ENCODE results near the gene KDM5D.

DNA sequence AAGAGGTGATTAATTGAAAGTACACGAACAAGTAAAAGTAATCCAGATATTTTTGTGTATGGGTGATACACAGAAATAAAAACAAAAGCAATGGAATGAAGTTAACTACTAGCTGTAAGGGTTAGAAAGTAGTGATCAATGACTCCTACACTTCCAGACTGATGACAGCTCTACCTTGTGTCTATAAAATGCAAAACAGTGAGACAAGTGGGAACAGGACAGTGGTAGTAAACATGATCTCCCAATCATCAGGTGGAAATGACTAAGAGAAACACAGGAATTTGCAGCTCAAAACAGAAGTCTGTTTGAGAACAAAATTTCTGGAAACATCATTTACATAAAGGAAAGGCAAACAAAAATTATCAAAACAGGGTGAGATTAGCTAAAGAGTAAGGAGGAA is 10.1 kb downstream of the KDM5D start:
- TF ChIP-seq, protein P1, sequence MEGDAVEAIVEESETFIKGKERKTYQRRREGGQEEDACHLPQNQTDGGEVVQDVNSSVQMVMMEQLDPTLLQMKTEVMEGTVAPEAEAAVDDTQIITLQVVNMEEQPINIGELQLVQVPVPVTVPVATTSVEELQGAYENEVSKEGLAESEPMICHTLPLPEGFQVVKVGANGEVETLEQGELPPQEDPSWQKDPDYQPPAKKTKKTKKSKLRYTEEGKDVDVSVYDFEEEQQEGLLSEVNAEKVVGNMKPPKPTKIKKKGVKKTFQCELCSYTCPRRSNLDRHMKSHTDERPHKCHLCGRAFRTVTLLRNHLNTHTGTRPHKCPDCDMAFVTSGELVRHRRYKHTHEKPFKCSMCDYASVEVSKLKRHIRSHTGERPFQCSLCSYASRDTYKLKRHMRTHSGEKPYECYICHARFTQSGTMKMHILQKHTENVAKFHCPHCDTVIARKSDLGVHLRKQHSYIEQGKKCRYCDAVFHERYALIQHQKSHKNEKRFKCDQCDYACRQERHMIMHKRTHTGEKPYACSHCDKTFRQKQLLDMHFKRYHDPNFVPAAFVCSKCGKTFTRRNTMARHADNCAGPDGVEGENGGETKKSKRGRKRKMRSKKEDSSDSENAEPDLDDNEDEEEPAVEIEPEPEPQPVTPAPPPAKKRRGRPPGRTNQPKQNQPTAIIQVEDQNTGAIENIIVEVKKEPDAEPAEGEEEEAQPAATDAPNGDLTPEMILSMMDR (IDR thresholded peaks at IDR 0.05; ENCODE audit: insufficient read depth, low read length): no peak
- no peak for TF ChIP-seq POLR2AphosphoS5 (IDR thresholded peaks at IDR 0.05; ENCODE audit: low read depth)
- TF ChIP-seq, protein P2, sequence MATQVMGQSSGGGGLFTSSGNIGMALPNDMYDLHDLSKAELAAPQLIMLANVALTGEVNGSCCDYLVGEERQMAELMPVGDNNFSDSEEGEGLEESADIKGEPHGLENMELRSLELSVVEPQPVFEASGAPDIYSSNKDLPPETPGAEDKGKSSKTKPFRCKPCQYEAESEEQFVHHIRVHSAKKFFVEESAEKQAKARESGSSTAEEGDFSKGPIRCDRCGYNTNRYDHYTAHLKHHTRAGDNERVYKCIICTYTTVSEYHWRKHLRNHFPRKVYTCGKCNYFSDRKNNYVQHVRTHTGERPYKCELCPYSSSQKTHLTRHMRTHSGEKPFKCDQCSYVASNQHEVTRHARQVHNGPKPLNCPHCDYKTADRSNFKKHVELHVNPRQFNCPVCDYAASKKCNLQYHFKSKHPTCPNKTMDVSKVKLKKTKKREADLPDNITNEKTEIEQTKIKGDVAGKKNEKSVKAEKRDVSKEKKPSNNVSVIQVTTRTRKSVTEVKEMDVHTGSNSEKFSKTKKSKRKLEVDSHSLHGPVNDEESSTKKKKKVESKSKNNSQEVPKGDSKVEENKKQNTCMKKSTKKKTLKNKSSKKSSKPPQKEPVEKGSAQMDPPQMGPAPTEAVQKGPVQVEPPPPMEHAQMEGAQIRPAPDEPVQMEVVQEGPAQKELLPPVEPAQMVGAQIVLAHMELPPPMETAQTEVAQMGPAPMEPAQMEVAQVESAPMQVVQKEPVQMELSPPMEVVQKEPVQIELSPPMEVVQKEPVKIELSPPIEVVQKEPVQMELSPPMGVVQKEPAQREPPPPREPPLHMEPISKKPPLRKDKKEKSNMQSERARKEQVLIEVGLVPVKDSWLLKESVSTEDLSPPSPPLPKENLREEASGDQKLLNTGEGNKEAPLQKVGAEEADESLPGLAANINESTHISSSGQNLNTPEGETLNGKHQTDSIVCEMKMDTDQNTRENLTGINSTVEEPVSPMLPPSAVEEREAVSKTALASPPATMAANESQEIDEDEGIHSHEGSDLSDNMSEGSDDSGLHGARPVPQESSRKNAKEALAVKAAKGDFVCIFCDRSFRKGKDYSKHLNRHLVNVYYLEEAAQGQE (IDR thresholded peaks at IDR 0.05; ENCODE audit: insufficient replicate concordance, low read depth): no peak
- no peak for TF ChIP-seq SPI1 (IDR thresholded peaks at IDR 0.05; ENCODE audit: borderline replicate concordance, low read depth)

Measured in HL-60 (cell line).